ENCODE data around the gene SMAD3. TPM values are rescaled to one million over a fixed set of nuclear protein-coding genes. Genes with fewer than 3 reads are reported as not detected.
A peak's percentile ranks its signal among the peaks of the same experiment; 100 is the strongest.

SMAD3 gene
- total and polyA plus RNA-seq, 2 donors (not counting 1 experiment from before 2014, with no cell fraction given), result 55.9 to 163 TPM

DNA sequence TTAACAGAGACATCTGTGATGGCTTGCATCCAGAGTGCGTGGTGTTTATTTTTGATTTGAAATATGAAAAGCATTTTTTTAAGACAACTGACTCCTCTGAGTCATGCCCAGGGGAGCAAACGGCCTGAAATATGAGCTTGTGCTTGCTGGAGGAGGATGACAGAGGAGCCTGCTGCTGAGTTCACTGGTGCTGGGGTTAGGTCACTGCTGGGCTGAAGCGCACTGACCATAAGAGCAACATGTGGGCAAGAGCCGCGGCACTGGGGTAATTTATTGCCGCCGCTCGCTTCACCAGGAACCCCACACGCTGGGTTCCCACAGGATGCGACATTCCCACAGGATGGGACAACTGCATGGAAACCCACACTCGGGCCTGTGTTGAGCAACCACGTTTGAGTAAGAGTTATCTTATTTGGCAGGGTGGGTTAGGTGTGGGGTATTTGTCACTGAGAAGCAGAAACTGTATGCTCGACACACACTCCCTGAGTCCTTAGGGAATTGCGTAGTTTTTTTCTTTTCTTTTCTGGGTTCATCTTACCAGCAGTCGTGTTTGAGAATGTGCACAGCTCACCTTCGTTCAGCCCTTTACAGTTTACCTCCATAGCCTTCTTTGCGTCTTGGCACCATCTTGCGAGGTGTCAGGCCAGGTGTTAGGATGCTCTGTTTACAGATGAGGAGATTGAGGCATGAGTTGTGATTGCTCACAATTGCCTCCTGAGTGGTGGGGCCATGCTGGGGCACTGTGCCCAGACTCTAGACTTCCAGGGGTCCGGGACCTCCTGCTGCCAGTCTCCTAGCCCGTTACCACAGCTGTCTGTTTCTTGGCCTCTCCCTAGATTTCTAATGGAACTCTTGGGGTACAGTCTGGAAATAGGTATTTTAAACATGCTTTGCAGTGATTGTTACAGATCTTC, 60.4 kb downstream of the SMAD3 start:
- POLR2A ChIA-PET, result interaction anchor here (0.9 kb wide), 3 partner anchors 17 to 45 kb away, joined by 3 read pairs; no protein-coding TSS in a partner anchor
- Histone ChIP-seq H3K27ac (ENCODE audit: low read length in 2 of 2) (peak overlapping the region in 1 of 2 donors; percentile 53), H2AFZ (ENCODE audit: insufficient read depth, low read depth, low read length, poor library complexity, severe bottlenecking) (no peak overlapping the region), H3K36me3 (replicated peaks in 1 of 2; ENCODE audit: control extremely low read depth in 1 of 2, control insufficient read depth in 1 of 2, extremely low read depth in 1 of 2, insufficient read depth in 2 of 2, low read length in 1 of 2) (peaks cover 2 to 32% of the 10 kb centered on the region in 2 experiments), H4K20me1 (ENCODE audit: control insufficient read depth, insufficient read depth, low read length, poor library complexity, severe bottlenecking) (peaks cover 30% of the 10 kb centered on the region), H3K4me2 (replicated peaks; ENCODE audit: low read depth, low read length, poor library complexity, severe bottlenecking) (no peak overlapping the region), H3K9me3 (ENCODE audit: control extremely low read depth in 1 of 3, control insufficient read depth in 2 of 3, insufficient read depth in 1 of 3, low read length in 2 of 3) (no peaks in the 10 kb centered on the region), H3K27me3 (replicated peaks in 1 of 4; ENCODE audit: control extremely low read depth in 1 of 4, control insufficient read depth in 3 of 4, insufficient read depth in 4 of 4, low read length in 3 of 4) (no peaks in the 10 kb centered on the region), H3K9ac (ENCODE audit: low read length) (no peak overlapping the region), H3K79me2 (ENCODE audit: control insufficient read depth, insufficient read depth, low read length) (peaks cover 99% of the 10 kb centered on the region), H3K4me1 (ENCODE audit: control insufficient read depth in 2 of 2, insufficient read depth in 2 of 2, low read length in 2 of 2) (peaks cover 50 to 74% of the 10 kb centered on the region in 2 donors), H3K4me3 (ENCODE audit: control extremely low read depth in 1 of 5, extremely low read depth in 1 of 5, insufficient read depth in 1 of 5, low read depth in 2 of 5, low read length in 4 of 5) (no peak overlapping the region)
- no peak for DNase-seq
- peak overlapping the region; percentile 85 for H3K27ac Mint-ChIP-seq
- no peaks in the 10 kb centered on the region for H3K9me3 Mint-ChIP-seq (ENCODE audit: insufficient read depth)
- H3K4me1 Mint-ChIP-seq, result peaks cover 87% of the 10 kb centered on the region
- CTCF ChIA-PET, result interaction anchor here (0.9 to 10.5 kb wide), 2 partner anchors 42 kb away, joined by 3 to 102 read pairs; no protein-coding TSS in a partner anchor
- no peak for ATAC-seq (ENCODE audit: low read depth)
- intact Hi-C loops (cut with micrococcal nuclease), result no loop called here
- no peaks in the 10 kb centered on the region for H3K27me3 Mint-ChIP-seq
- peak overlapping the region; percentile 5 for H3K4me3 Mint-ChIP-seq
- 78% methylated on average over 16 of the region's 20 CpGs for WGBS (ENCODE audit: insufficient coverage)
- TF ChIP-seq, protein P1, sequence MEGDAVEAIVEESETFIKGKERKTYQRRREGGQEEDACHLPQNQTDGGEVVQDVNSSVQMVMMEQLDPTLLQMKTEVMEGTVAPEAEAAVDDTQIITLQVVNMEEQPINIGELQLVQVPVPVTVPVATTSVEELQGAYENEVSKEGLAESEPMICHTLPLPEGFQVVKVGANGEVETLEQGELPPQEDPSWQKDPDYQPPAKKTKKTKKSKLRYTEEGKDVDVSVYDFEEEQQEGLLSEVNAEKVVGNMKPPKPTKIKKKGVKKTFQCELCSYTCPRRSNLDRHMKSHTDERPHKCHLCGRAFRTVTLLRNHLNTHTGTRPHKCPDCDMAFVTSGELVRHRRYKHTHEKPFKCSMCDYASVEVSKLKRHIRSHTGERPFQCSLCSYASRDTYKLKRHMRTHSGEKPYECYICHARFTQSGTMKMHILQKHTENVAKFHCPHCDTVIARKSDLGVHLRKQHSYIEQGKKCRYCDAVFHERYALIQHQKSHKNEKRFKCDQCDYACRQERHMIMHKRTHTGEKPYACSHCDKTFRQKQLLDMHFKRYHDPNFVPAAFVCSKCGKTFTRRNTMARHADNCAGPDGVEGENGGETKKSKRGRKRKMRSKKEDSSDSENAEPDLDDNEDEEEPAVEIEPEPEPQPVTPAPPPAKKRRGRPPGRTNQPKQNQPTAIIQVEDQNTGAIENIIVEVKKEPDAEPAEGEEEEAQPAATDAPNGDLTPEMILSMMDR (IDR thresholded peaks at IDR 0.05), result no peak
- no peak for TF ChIP-seq EZH2 (IDR thresholded peaks at IDR 0.05; ENCODE audit: borderline replicate concordance, insufficient read depth, low read depth, low read length, poor library complexity, severe bottlenecking)
